ENCODE results near the gene S100A5. TPM values are rescaled to one million over a fixed set of nuclear protein-coding genes. Genes with fewer than 3 reads are reported as not detected.
A peak's percentile ranks its signal among the peaks of the same experiment; 100 is the strongest.
"Not testable (repeated sequence)": the region's sequence is repeated elsewhere in the genome, so short reads cannot be mapped to it uniquely, and the experiment has no call there.

Gene S100A5
- total RNA-seq, 2 donors from 2014 or later: 3.2 to 9.6 TPM

DNA sequence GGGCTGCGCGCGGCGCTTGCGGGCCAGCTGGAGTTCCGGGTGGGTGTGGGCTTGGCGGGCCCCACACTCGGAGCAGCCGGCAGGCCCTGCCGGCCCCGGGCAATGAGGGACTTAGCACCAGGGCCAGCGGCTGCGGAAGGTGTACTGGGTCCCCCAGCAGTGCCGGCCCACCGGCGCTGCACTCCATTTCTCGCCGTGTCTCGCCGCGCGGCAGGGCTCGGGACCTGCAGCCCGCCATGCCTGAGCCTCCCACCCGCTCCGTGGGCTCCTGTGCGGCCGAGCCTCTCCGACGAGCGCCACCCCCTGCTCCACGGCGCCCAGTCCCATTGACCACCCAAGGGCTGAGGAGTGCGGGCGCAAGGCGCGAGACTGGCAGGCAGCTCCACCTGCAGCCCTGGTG lies 18.9 kb downstream of the S100A5 start:
- H3K27me3 Mint-ChIP-seq; H3K9me3 Mint-ChIP-seq; H3K4me1 Mint-ChIP-seq; ATAC-seq (replicated peaks); H3K36me3 Mint-ChIP-seq (ENCODE audit: low read depth); H3K27ac Mint-ChIP-seq; H3K4me3 Mint-ChIP-seq: not testable (repeated sequence)

DNA sequence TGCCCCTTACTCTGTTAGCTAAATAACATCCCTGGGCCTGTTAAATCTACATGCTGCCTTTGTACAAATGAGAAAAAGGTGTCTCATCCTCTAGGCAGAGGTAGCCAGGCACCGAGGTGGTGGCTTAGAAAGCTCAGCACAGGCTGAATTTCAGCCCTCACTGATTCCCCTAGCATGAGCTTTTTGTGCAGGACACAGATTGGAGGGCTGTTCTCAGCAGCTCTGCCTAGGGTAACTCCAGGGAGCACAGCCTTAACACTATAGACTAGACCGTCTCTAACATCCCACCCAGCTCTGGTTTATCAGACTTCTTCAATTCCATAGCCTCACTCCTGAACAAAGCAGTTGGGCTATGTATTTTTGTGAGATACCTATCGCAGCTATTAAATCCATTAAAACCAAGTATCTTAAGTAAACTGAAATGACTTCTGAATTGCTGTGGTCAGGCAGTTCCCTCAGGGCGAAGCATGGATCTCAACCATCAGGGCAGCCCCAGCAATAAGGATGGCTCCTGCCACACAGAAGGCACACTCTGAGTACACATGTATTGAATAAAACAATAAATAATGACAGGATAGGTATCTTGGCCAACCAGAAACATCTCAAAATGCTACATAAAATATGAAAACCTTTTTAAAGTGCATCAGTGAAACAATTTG lies 19.8 kb downstream of the S100A5 start:
- Mint-ChIP-seq H3K4me1 (no peaks in the 10 kb centered on the region), H3K4me3 (no peak overlapping the region), H3K27me3 (no peaks in the 10 kb centered on the region), H3K27ac (no peak overlapping the region), H3K36me3 (ENCODE audit: low read depth) (no peaks in the 10 kb centered on the region), H3K9me3 (no peaks in the 10 kb centered on the region)
- no peak for ATAC-seq (replicated peaks)

DNA sequence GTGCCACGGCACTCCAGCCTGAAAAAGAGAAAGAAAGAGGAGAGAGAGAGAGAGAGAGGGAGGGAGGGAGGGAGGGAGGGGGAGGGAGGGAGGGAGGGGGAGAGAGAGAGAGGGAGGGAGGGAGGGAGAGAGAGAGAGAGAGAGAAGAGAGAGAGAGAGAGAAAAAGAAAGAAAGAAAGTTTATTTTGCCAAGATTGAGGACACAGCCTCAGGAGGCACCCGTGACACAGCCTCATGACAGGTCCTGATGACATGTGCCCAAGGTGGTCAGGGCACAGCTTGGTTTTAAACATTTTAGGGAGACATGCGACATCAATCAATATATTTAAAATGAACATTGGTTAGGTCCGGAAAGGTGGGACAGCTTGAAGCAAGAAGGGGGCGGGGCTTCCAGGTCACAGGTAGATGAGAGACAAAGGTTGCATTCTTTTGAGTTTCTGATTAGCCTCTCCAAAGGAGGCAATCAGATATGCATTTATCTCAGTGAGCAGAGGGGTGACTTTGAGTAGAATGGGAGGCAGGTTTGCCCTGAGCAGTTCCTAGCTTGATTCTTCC lies 20.5 kb downstream of the S100A5 start:
- H3K9me3 Mint-ChIP-seq; H3K27me3 Mint-ChIP-seq; H3K27ac Mint-ChIP-seq; H3K36me3 Mint-ChIP-seq (ENCODE audit: low read depth); H3K4me1 Mint-ChIP-seq; ATAC-seq (replicated peaks); H3K4me3 Mint-ChIP-seq: not testable (repeated sequence)

DNA sequence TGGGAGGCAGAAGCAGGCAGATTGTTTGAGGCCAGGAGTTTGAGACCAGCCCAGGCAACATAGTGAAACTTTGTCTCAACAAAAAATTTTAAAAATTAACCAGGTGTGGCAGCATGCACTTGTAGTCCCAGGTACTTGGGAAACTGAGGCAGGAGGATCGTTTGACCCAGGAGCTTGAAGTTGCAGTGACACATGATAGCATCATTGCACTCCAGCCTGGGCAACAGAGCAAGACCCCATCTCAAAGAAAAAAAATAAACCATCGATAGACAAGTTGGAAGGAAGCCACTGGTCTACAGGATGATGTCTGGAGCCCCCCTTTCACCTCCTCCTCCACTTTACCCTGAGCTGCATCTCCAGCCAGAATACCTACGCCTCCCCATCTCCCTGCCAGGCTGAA lies 21.5 kb downstream of the S100A5 start:
- H3K27ac Mint-ChIP-seq: no peak overlapping the region
- no peaks in the 10 kb centered on the region for H3K27me3 Mint-ChIP-seq
- H3K4me3 Mint-ChIP-seq: no peak overlapping the region
- no peaks in the 10 kb centered on the region for H3K4me1 Mint-ChIP-seq
- ATAC-seq (replicated peaks): no peak
- no peaks in the 10 kb centered on the region for H3K36me3 Mint-ChIP-seq (ENCODE audit: low read depth)
- H3K9me3 Mint-ChIP-seq: no peaks in the 10 kb centered on the region

DNA sequence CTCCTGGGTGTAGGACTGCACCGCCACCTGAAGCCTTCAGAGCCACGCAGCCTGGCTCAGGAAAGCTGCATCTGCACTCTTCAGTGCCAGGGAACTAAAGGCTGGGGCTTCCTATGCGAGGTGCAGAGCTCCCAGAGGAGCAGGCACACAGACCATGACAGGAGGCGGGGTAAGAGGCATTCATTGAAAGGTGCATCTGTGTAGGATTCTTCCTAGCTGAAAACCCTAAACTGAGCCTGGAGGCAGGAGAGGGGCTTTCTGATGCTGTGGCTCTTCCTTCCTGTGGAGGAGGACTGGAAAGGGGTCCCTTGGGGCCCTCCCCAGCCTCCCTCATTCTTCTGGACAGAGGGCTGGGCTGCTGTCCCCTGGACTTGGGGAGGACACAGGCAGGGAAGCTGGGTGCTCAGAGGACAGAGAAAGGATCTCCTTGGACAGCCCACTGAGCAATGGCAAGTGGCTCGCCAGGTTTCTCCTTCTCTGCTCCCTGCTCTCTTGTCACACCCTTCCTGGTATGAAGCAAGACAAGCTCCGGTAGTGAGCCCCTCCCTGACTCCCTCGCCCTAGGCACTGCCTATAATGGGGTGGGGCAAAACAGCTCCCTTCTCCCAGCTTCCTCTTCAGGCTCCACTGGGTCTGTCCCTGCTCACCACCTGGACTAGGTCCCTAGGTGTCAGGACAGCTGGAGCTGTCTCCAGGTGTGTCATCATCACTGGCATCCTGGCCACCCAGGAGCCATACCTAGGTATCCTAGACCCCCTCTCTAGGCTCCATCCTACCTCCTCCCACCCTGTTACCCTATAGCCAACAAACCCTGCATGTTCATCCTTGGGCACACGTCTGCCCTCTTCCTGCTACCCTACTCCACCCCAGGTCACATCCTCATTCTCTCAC lies 25.0 kb downstream of the S100A5 start:
- no peaks in the 10 kb centered on the region for H3K36me3 Mint-ChIP-seq (ENCODE audit: low read depth)
- no peaks in the 10 kb centered on the region for H3K27me3 Mint-ChIP-seq
- H3K4me1 Mint-ChIP-seq: no peaks in the 10 kb centered on the region
- H3K4me3 Mint-ChIP-seq: no peak overlapping the region
- peak overlapping the region; percentile 72 for H3K27ac Mint-ChIP-seq
- ATAC-seq (replicated peaks): no peak
- no peaks in the 10 kb centered on the region for H3K9me3 Mint-ChIP-seq

DNA sequence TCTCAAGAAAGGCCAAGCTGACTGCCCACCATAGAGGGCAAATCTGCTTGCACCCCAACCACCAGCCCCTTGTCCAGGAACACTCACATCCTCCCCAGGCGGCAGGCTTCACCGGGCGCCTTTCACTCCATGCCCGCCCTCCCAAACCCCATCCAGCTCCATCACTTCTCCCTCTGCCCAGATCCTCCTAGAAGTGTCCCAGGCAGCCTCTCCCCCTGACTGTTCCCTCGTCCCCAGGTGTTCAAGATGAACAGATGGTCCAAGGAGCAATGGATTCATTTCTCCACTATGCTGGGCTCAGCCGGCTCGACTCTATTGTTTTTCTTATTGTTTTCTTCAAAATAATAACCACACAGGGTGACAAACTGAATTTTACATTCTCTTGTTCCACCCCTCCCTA lies 27.1 kb downstream of the S100A5 start:
- no peaks in the 10 kb centered on the region for H3K4me1 Mint-ChIP-seq
- H3K36me3 Mint-ChIP-seq (ENCODE audit: low read depth): no peaks in the 10 kb centered on the region
- no peaks in the 10 kb centered on the region for H3K27me3 Mint-ChIP-seq
- ATAC-seq (replicated peaks): no peak
- H3K4me3 Mint-ChIP-seq: no peak overlapping the region
- H3K9me3 Mint-ChIP-seq: no peaks in the 10 kb centered on the region
- H3K27ac Mint-ChIP-seq: no peak overlapping the region

DNA sequence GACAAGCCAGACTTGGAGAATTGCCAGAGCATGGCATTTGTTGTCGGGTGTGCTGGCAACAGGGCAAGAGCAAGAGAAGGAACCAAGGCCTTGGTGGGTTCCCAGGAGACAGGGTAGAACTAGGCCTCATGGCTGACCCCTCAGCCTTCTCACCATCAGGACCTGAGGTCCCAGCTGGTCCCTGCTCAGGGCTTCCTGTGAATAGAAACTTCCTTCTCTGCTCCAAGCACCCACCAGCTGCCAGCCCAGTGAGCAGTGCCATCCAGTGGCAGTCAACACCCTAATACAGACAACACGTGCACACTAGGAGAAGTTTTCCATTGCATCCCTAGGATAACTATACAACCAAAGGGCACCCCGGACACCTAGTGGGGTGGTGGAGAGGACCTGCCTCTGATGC lies 27.7 kb downstream of the S100A5 start:
- ATAC-seq (replicated peaks): no peak
- Mint-ChIP-seq H3K9me3 (no peaks in the 10 kb centered on the region), H3K27me3 (no peaks in the 10 kb centered on the region), H3K4me3 (no peak overlapping the region), H3K27ac (no peak overlapping the region), H3K4me1 (no peaks in the 10 kb centered on the region), H3K36me3 (ENCODE audit: low read depth) (no peaks in the 10 kb centered on the region)

DNA sequence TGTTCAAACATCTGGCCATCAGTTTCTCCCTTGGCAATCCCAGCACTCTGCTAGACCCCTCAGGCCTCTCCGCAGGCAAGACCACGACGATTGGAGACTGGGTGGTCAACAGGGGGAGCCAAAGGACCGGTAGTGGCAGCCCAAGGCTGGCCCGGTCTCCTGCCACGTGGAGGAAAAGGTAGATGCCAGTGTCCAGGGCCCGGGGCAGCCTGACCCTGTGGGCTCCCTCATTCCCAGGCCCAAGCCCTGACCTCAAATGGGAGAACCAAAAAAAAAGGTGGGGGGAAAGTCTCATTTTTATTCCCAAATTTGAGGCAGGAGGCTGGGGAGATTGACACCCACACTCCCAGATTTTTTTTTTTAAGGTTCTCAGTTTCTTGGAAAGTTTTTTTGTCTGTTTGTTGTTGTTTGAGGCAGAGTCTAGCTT lies 29.7 kb downstream of the S100A5 start:
- Mint-ChIP-seq H3K4me1 (no peaks in the 10 kb centered on the region), H3K9me3 (no peaks in the 10 kb centered on the region), H3K27ac (peak overlapping the region; percentile 84)

DNA sequence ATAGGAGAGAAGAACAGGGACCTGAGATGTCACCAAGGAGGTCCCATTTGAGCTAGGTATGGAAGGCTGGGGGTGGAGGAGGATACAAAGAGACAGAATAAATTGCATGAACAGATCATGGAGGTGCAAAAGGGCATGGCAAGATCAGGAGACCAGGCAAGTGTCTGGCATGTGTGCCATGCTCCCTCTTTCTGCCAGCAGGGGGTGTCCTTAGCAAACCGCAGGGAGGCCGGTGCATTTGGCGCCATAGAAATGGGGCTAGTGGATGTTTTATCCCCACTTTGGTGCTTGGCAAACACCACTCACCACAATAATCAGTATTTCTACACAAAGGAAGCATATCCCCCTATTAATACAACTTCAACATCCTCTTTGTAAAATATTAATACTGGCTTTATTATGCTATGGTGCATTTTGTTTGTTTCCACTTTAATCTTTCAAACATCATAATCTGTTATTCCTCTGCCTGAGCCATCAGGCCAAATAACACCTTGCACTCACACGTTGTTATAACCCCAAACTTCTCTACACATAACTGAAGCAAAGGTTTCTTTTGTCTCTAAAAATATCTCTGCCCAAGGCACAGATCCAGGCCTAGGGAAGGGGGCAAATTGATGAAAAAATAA lies 30.9 kb downstream of the S100A5 start:
- no peaks in the 10 kb centered on the region for H3K4me1 Mint-ChIP-seq
- ATAC-seq (replicated peaks): peak; percentile 68

More for the DNA sequence above, 29.7 kb downstream of the S100A5 start:
- Mint-ChIP-seq H3K36me3 (ENCODE audit: low read depth) (no peaks in the 10 kb centered on the region), H3K27me3 (no peaks in the 10 kb centered on the region), H3K4me3 (peak overlapping the region; percentile 25)
- ATAC-seq (replicated peaks): peak; percentile 95

DNA sequence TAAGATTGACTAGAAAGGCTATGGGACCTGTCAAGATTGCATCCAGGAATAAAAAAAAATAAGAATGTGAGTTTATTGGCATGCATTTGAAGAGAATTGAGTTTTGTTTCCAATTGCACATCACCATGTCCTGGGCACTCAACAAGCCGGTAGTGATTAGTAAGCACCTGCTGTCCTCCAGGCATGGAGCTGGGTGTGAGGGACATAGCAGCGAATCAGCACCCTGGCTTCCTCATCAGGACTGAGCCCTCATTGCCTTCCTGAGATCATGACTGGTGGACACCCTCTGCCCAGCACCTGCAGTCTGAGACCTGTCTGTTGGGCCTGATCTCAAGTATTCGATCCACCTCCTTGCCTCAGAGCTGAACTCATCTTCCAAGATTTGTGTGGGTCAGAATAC lies 31.7 kb downstream of the S100A5 start:
- Mint-ChIP-seq H3K27ac (peak overlapping the region; percentile 1), H3K4me1 (no peaks in the 10 kb centered on the region), H3K4me3 (no peak overlapping the region), H3K36me3 (ENCODE audit: low read depth) (no peaks in the 10 kb centered on the region), H3K9me3 (no peaks in the 10 kb centered on the region), H3K27me3 (no peaks in the 10 kb centered on the region)
- no peak for ATAC-seq (replicated peaks)

More for the DNA sequence above, 30.9 kb downstream of the S100A5 start:
- Mint-ChIP-seq H3K27me3 (no peaks in the 10 kb centered on the region), H3K4me3 (no peak overlapping the region), H3K36me3 (ENCODE audit: low read depth) (no peaks in the 10 kb centered on the region), H3K27ac (peak overlapping the region; percentile 1), H3K9me3 (no peaks in the 10 kb centered on the region)

DNA sequence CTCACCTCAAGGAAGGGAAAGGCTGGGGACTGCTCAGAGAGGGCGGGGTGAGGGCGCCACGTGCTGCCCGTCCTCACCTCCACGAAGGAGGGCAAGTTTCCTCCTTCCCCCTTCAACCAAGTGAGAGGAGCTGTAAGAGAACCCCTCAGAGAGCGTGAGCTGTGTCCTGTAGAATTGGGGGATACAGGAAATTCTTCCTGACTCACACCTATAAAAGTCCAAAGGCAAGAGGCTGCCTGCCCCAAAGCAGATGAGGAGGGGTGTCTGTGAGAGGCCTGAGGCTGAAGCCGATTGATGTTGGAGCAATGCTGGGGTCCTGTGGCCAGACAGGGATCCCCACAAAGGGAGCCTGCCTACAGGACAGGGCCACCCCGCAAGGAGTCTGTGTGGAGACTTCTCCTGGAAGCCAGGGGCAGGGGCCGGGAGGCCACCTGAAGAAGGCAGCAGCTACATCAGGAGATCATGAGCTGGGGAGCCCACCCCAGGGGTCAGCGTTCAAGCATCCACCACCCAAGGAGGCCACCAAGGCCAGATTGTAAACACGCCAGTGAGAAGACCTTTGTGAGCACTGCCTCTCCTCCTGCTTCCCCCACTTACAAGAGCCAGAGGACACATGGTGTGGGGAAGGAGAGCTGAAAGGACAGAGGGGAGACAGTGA lies 32.7 kb downstream of the S100A5 start:
- Mint-ChIP-seq H3K9me3 (no peaks in the 10 kb centered on the region), H3K4me1 (no peaks in the 10 kb centered on the region), H3K27me3 (no peaks in the 10 kb centered on the region), H3K36me3 (ENCODE audit: low read depth) (no peaks in the 10 kb centered on the region), H3K27ac (peak overlapping the region; percentile 38), H3K4me3 (no peak overlapping the region)
- no peak for ATAC-seq (replicated peaks)

DNA sequence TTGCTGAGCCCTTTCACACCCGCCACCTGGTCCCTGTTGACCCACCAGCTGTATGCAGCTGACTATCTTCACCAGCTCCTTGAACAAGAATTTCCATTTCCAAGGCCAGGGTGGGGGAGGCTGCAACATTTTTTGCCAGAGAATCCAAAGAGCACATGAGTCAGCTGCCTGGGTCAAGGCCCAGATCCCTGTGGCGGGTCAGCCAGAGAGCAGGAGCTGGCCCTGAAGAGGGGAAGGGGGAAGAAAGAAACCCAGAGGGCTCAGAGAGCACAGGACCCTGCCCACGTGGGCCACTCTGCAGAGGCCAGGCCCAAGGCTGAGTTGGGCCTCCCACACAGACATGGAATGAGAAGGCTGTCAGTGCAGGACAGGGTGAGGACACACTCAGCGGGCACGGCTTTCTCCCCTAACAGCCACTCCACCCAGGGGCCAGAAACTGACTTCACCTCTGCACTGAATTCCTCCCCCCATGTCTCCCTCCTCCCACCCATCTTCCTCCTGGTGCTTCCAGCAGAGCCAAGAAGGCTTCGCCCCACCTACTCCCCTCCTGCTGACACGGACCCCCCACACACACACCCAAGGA lies 33.8 kb downstream of the S100A5 start:
- Mint-ChIP-seq H3K4me3 (no peak overlapping the region), H3K9me3 (no peaks in the 10 kb centered on the region), H3K36me3 (ENCODE audit: low read depth) (no peaks in the 10 kb centered on the region), H3K27ac (no peak overlapping the region), H3K4me1 (no peaks in the 10 kb centered on the region), H3K27me3 (no peaks in the 10 kb centered on the region)
- no peak for ATAC-seq (replicated peaks)

DNA sequence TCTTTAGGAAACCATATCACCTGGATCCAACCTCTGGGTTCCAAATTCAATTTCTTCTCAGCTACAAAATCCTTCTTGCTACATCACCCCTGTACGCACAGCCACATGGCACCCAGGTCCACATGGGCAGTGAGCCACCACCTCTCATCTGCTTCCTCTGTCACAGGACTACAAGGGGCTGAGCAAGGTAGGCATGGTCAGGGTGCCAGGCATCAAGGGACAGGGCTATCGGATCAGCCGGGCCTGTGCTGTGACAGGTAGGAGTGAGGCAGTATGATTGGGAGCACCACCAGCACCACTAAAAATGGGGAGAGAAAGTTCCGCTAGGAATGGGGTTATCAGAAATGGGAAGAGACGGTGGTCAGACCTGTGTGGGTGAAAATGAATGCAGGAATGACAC lies 34.3 kb downstream of the S100A5 start:
- no peak for ATAC-seq (replicated peaks)
- H3K27ac Mint-ChIP-seq: no peak overlapping the region

DNA sequence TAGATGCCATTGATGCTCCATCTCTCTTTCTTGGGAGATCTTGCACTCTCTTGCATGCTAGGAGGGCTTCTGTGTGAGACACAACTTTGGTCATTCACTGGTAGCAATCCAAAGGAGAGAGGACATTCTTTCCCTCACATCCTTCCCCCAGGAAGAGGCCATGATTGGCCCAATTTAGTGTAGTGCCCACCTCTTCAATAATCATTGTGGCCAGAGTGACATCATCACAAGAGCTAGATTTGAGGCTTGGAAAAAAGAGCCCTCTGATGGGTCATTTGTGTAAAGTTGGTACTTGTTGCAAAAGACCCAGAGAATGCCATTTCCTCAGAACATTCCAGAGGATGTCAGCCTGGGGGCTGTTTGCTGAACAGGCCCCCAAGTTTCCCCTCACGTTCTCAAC lies 35.2 kb downstream of the S100A5 start:
- Mint-ChIP-seq H3K27me3 (no peaks in the 10 kb centered on the region), H3K4me1 (no peaks in the 10 kb centered on the region), H3K9me3 (no peaks in the 10 kb centered on the region), H3K36me3 (ENCODE audit: low read depth) (no peaks in the 10 kb centered on the region), H3K27ac (no peak overlapping the region), H3K4me3 (no peak overlapping the region)
- no peak for ATAC-seq (replicated peaks)

More for the DNA sequence above, 34.3 kb downstream of the S100A5 start:
- Mint-ChIP-seq H3K36me3 (ENCODE audit: low read depth) (no peaks in the 10 kb centered on the region), H3K27me3 (no peaks in the 10 kb centered on the region), H3K4me1 (no peaks in the 10 kb centered on the region), H3K4me3 (no peak overlapping the region), H3K9me3 (no peaks in the 10 kb centered on the region)
